WTC11 (cell line): ENCODE results near the gene CACTIN. TPM values are rescaled to one million over a fixed set of nuclear protein-coding genes. Genes with fewer than 3 reads are reported as not detected.

Experiments
- ATAC-seq: fragments of 200-7000 bp; cut with Tn5 transposase; 2 replicates; pipeline ENCODE4 v1.10.0; 2021; ENCODE audit warnings: mild to moderate bottlenecking, moderate library complexity
- CTCF ChIA-PET: fragments of 300-600 bp; sonication (Branson Sonifier 250); formaldehyde crosslinking; loops from one replicate; lab custom pipeline; 2021; ENCODE audit warnings: antibody characterized with exemption; lab: Charles Lee
- POLR2A ChIA-PET: fragments of 350-600 bp; sonication (Branson Sonifier 250); formaldehyde crosslinking; loops from one replicate; lab custom pipeline; 2021; ENCODE audit warnings: antibody characterized with exemption; lab: Charles Lee
- DNase-seq: peaks from one replicate; pipeline ENCODE4 v3.0.0; 2021; ENCODE audit warnings: low spot score
- H3K27ac Mint-ChIP-seq: 2 replicates; pipeline ENCODE4 v1.8.0; 2021; ENCODE audit warnings: mixed read lengths
- H3K27me3 Mint-ChIP-seq: 2 replicates; pipeline ENCODE4 v1.8.0; 2021; ENCODE audit warnings: low read depth, mild to moderate bottlenecking, moderate library complexity, mixed read lengths
- H3K36me3 Mint-ChIP-seq: 2 replicates; pipeline ENCODE4 v1.8.0; 2021; ENCODE audit warnings: mixed read lengths
- H3K4me1 Mint-ChIP-seq: 2 replicates; pipeline ENCODE4 v1.8.0; 2022; ENCODE audit warnings: mixed read lengths
- H3K4me3 Mint-ChIP-seq: 2 replicates; pipeline ENCODE4 v1.8.0; 2021; ENCODE audit warnings: mild to moderate bottlenecking, moderate library complexity, mixed read lengths
- H3K9me3 Mint-ChIP-seq: 2 replicates; pipeline ENCODE4 v1.8.0; 2021; ENCODE audit warnings: mixed read lengths
- ATF1 ChIP-seq: sonication (generic); formaldehyde crosslinking; IDR thresholded peaks from 2 replicates; pipeline ENCODE4 v1.8.1; 2023; ENCODE audit warnings: mild to moderate bottlenecking, moderate library complexity, missing genetic modification reagents
- ATF6 ChIP-seq: sonication (generic); formaldehyde crosslinking; IDR thresholded peaks from 2 replicates; pipeline ENCODE4 v1.8.1; 2023; ENCODE audit warnings: mild to moderate bottlenecking, missing genetic modification reagents
- ELF4 ChIP-seq: sonication (generic); formaldehyde crosslinking; IDR thresholded peaks from 2 replicates; pipeline ENCODE4 v1.8.1; 2022; ENCODE audit warnings: low read depth, mild to moderate bottlenecking, moderate library complexity, missing genetic modification reagents
- FOXK1 ChIP-seq: sonication (generic); formaldehyde crosslinking; IDR thresholded peaks from 2 replicates; pipeline ENCODE4 v1.8.0; 2022; ENCODE audit warnings: mild to moderate bottlenecking, moderate library complexity, missing genetic modification reagents
- FOXP1 ChIP-seq: sonication (generic); formaldehyde crosslinking; IDR thresholded peaks from 2 replicates; pipeline ENCODE4 v1.8.0; 2022; ENCODE audit warnings: missing genetic modification reagents, mild to moderate bottlenecking, moderate library complexity, borderline replicate concordance
- GRHL2 ChIP-seq: fragments of 250-450 bp; sonication (Bioruptor Pico); IDR thresholded peaks from 2 replicates; pipeline ENCODE4 v1.8.0; 2022; ENCODE audit warnings: mild to moderate bottlenecking, moderate library complexity; ENCODE audit not compliant: insufficient replicate concordance, severe bottlenecking
- HMGA2 ChIP-seq: fragments of 250-450 bp; sonication (Bioruptor Pico); IDR thresholded peaks from 2 replicates; pipeline ENCODE4 v1.4.0; 2021; ENCODE audit warnings: mild to moderate bottlenecking, moderate library complexity
- NFYB ChIP-seq: sonication (generic); formaldehyde crosslinking; conservative IDR thresholded peaks from 2 replicates; pipeline ENCODE4 v1.8.0; 2022; ENCODE audit warnings: low read depth, missing genetic modification reagents
- RELA ChIP-seq: sonication (generic); formaldehyde crosslinking; IDR thresholded peaks from 2 replicates; pipeline ENCODE4 v1.8.1; 2022; ENCODE audit warnings: missing genetic modification reagents, mild to moderate bottlenecking, borderline replicate concordance
- RORB ChIP-seq: fragments of 250-450 bp; sonication (Bioruptor Pico); IDR thresholded peaks from 2 replicates; pipeline ENCODE4 v1.9.0; 2021; ENCODE audit warnings: mild to moderate bottlenecking
- TCF7 ChIP-seq: sonication (generic); formaldehyde crosslinking; IDR thresholded peaks from 2 replicates; pipeline ENCODE4 v1.8.0; 2022; ENCODE audit warnings: mild to moderate bottlenecking, low read depth, missing genetic modification reagents, moderate library complexity
- TEAD1 ChIP-seq: sonication (generic); formaldehyde crosslinking; IDR thresholded peaks from 2 replicates; pipeline ENCODE4 v1.8.0; 2022; ENCODE audit warnings: mild to moderate bottlenecking, missing genetic modification reagents
- TEAD4 ChIP-seq: sonication (generic); formaldehyde crosslinking; IDR thresholded peaks from 2 replicates; pipeline ENCODE4 v1.8.0; 2022; ENCODE audit warnings: mild to moderate bottlenecking, missing genetic modification reagents
- ZNF219 ChIP-seq: sonication (generic); formaldehyde crosslinking; IDR thresholded peaks from 2 replicates; pipeline ENCODE4 v1.8.0; 2023; ENCODE audit warnings: missing genetic modification reagents, mild to moderate bottlenecking, borderline replicate concordance
- ZNF263 ChIP-seq: sonication (generic); formaldehyde crosslinking; IDR thresholded peaks from 2 replicates; pipeline ENCODE4 v1.8.1; 2022; ENCODE audit warnings: low read depth, mild to moderate bottlenecking, moderate library complexity, missing genetic modification reagents
- ZNF423 ChIP-seq: fragments of 250-450 bp; sonication (Bioruptor Pico); IDR thresholded peaks from 2 replicates; pipeline ENCODE4 v2.1.2; 2022; ENCODE audit warnings: mild to moderate bottlenecking, moderate library complexity
- ZNF425 ChIP-seq: fragments of 250-450 bp; sonication (Bioruptor Pico); conservative IDR thresholded peaks from 2 replicates; pipeline ENCODE4 v1.9.0; 2021; ENCODE audit warnings: mild to moderate bottlenecking
- total RNA-seq: library from RNA; stranded (reverse); gene quantifications from 3 replicates; pipeline ENCODE4 v1.2.3, GENCODE V29; 2021
- TF ChIP-seq, protein P1 (sequence below): fragments of 250-450 bp; sonication (Bioruptor Pico); IDR thresholded peaks from 2 replicates; pipeline ENCODE4 v1.8.0; 2021; ENCODE audit warnings: mild to moderate bottlenecking
- TF ChIP-seq, protein P2 (sequence below): sonication (generic); formaldehyde crosslinking; IDR thresholded peaks from 2 replicates; pipeline ENCODE4 v1.8.1; 2022; ENCODE audit warnings: mild to moderate bottlenecking, moderate library complexity, missing genetic modification reagents

CACTIN gene
- total RNA-seq, 1 experiment from 2014 or later: 42.2 TPM

GRCh38 chr19:3595521-3596061, 31.0 kb downstream of the CACTIN start (continued):
- TF ChIP-seq ATF6 (CRISPR knock-in tag) (no peak), FOXP1 (CRISPR knock-in tag) (no peak), GRHL2 (CRISPR knock-in tag) (no peak), ZNF263 (CRISPR knock-in tag) (no peak), ELF4 (CRISPR knock-in tag) (no peak), ZNF219 (CRISPR knock-in tag) (no peak), TEAD4 (CRISPR knock-in tag) (no peak), RELA (CRISPR knock-in tag) (no peak)
- TF ChIP-seq, protein P1, sequence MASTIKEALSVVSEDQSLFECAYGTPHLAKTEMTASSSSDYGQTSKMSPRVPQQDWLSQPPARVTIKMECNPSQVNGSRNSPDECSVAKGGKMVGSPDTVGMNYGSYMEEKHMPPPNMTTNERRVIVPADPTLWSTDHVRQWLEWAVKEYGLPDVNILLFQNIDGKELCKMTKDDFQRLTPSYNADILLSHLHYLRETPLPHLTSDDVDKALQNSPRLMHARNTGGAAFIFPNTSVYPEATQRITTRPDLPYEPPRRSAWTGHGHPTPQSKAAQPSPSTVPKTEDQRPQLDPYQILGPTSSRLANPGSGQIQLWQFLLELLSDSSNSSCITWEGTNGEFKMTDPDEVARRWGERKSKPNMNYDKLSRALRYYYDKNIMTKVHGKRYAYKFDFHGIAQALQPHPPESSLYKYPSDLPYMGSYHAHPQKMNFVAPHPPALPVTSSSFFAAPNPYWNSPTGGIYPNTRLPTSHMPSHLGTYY (CRISPR knock-in tag): no peak

DNA sequence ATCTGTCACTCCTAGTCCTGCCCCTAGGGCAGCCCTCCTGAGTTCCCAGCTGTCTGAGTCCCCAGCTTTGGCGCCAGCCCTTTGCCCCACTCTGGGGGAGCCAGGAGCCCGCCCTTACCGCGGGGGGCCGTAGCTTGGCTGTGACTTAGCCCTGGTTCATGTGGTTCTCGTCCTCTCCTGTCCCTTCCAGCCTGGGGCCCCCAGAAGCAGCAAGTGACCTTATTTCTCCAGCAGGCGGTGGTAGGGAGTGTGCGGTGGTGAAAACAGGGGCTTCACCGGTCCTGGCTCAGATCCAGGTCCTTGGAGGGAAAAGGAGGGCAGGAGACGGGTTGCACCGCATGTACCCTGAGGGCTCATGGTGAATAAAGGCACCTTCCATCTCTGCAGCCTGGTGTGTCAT, 33.4 kb downstream of the CACTIN start:
- no peaks in the 10 kb centered on the region for H3K4me1 Mint-ChIP-seq
- CTCF ChIA-PET: interaction anchor here (0.6 to 4.1 kb wide), 10 partner anchors 9 to 288 kb away, joined by 3 to 25 read pairs (median 6); no protein-coding TSS in a partner anchor
- TF ChIP-seq ATF1 (CRISPR knock-in tag): no peak
- no peak for TF ChIP-seq TCF7
- TF ChIP-seq NFYB: no peak
- TF ChIP-seq ZNF423 (CRISPR knock-in tag): no peak
- TF ChIP-seq, all 79 proteins: peak for 0
- no peak overlapping the region for H3K4me3 Mint-ChIP-seq
- peaks cover 17% of the 10 kb centered on the region for H3K9me3 Mint-ChIP-seq
- H3K27ac Mint-ChIP-seq: no peak overlapping the region
- ATAC-seq (peak; percentile 95), DNase-seq (peak; percentile 69)
- peaks cover 27% of the 10 kb centered on the region for H3K27me3 Mint-ChIP-seq
- POLR2A ChIA-PET: interaction anchor here (3.4 kb wide), 1 partner anchor 16 kb away, joined by 12 read pairs; no protein-coding TSS in a partner anchor
- H3K36me3 Mint-ChIP-seq: 0 out of 2 replicates have a peak, but pooled peaks cover 2% of the 10 kb centered on the region

DNA sequence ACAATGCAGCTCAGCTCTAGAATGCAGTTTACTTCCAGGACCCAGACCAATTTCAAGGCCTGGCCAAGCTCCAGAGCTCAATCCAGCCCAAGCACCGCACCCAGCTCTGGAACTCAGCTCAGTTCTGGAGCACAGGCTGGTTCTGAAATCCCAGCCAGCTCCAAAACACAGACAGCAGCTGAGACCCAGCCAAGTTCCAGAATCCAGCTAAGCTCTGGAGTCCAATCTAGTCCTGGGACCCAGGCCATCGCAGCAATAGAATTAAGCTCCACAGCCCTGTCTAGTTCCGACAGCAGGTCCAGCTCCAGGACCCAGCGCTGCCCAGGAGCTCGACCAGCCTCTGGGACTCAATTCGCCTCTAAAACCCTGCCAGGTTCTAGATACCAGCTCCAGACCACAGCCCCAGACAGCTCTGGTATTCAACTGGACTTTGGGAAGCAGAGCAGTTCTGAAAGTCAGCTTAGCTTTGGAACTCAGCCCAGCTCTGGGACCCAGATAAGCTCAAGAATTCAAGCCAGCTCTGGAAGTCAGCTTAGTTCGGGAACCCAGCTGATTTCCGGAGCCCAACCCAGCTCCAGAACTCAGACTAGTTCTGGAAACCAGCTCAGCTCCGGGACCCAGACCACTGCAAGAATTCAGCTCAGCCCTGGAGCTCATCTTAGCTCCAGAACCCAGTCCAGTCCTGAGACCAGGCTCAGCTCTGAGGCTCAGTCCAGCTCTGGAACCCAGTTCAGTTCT, 34.5 kb downstream of the CACTIN start:
- Mint-ChIP-seq H3K36me3 (0 out of 2 replicates have a peak, but pooled peaks cover 2% of the 10 kb centered on the region), H3K27ac (no peak overlapping the region), H3K4me1 (no peaks in the 10 kb centered on the region), H3K27me3 (peaks cover 29% of the 10 kb centered on the region), H3K4me3 (no peak overlapping the region), H3K9me3 (peaks cover 17% of the 10 kb centered on the region)
- ChIA-PET POLR2A (interaction anchor here (3.4 kb wide), 1 partner anchor 15 kb away, joined by 12 read pairs; no protein-coding TSS in a partner anchor), CTCF (interaction anchor here (0.8 to 4.1 kb wide), 16 partner anchors 7 to 130 kb away, joined by 3 to 25 read pairs (median 5); partner anchors contain the start of gene MFSD12)
- DNase-seq (no peak), ATAC-seq (no peak)
- TF ChIP-seq FOXK1 (CRISPR knock-in tag) (no peak), NFYB (no peak), RORB (CRISPR knock-in tag) (no peak), TEAD1 (CRISPR knock-in tag) (no peak), ZNF425 (CRISPR knock-in tag) (no peak), HMGA2 (CRISPR knock-in tag) (no peak)
- TF ChIP-seq, protein P1 (CRISPR knock-in tag): no peak
- TF ChIP-seq, protein P2, sequence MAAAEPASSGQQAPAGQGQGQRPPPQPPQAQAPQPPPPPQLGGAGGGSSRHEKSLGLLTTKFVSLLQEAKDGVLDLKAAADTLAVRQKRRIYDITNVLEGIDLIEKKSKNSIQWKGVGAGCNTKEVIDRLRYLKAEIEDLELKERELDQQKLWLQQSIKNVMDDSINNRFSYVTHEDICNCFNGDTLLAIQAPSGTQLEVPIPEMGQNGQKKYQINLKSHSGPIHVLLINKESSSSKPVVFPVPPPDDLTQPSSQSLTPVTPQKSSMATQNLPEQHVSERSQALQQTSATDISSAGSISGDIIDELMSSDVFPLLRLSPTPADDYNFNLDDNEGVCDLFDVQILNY (CRISPR knock-in tag): no peak
